Measurements from ENCODE around the gene RNU5D-1.

GRCh38 chr1:44688760-44689446 is 42.1 kb downstream of the RNU5D-1 start:
- TF ChIP-seq CTCF (IDR thresholded peaks at IDR 0.05) (no peak), POLR2A (IDR thresholded peaks at IDR 0.05) (no peak)

Data from adrenal gland (tissue), 5 donors.